Measurements from ENCODE around the gene KNCN.

The KNCN gene

DNA sequence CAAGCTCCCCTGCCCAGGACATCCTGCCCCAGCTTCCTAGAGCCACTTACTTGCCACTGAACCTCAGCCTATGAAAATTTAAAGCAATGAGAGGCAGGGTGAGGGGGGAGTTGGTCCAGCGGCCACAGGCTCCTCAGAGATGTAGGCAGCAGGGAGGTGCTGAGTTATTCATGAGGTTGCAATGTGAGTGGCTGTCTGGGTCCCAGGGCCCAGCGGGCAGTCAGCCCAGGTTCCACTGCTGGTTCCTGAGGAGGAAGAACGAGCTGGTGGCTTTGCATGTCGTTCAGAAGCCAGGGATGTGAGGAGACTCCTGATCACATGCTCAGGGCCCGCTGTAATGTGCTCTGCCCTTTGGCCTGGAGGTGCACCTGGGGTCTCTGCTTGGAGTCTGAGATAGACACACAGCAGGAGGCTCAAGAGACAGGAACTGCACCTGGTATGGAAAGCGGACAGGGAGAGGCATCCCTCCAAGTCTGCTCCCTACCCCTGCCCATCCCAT is at the start of gene KNCN:
Gene KNCN, minus strand, starts transcription at position 51 of the 499 bp plus-strand sequence. CDS start 432 bp downstream, outside the sequence.
- ATAC-seq (replicated peaks; ENCODE audit: extremely low read depth, poor library complexity, severe bottlenecking), result no peak
- H3K27ac Mint-ChIP-seq (ENCODE audit: low read depth), result peak within 1 kb of the TSS; percentile 94
- peaks cover 8% of the 10 kb centered on the region for H3K36me3 Mint-ChIP-seq (ENCODE audit: insufficient read depth)
- peaks cover 6% of the 10 kb centered on the region for H3K27me3 Mint-ChIP-seq
- DNase-seq (ENCODE audit: low spot score in 2 of 2), result no peak
- peaks cover 12% of the 10 kb centered on the region for H3K4me1 Mint-ChIP-seq
- H3K9me3 Mint-ChIP-seq, result no peaks in the 10 kb centered on the region
- H3K4me3 Mint-ChIP-seq, result no peak within 1 kb of the TSS

DNA sequence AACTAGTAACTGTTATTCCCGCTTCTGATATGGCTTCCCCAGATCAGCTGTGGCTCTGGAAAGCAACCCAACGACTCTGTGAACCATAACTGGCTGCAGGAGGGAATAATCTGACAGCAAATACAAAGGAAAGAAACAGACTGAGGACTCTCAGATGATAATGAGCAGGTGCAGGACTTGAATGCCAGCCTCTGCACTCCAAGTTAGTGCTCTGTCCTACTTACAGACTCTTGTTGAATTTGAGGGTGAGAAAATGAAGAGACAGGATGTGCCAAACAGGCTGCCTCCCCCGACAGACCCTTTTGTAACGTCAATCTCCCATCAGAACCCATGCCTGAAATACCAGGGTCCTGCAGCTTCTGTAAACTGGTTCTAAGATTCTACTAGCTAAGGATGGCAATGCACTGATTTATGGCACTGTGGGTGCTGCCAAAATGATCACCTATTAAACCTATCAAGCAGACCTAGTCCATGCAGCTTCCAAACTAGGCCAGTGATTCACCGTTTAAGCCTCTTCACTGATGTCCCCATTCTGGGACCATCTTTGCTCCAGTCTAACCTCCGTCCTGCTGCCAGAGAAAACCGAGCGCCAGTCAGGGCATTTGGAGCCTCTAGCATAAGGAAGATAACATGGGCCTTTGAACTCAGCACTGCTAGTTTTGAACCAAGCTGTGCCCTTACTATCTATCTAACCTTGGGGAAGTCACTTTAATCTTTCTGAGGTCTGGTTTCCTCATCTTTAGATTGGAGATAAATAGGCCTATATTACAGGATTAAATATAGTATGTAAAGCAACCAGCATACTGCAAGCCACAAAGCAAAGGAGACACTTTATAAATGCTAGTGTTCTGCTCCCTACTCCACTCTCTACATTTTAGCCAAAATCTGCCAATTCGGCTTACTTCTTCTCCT is 47.9 kb upstream of the KNCN start:
- H3K9me3 Mint-ChIP-seq, result no peaks in the 10 kb centered on the region
- H3K4me1 Mint-ChIP-seq, result peaks cover 75% of the 10 kb centered on the region
- H3K27ac Mint-ChIP-seq (ENCODE audit: low read depth), result peak overlapping the region; percentile 22
- no peaks in the 10 kb centered on the region for H3K27me3 Mint-ChIP-seq
- DNase-seq (ENCODE audit: low spot score in 2 of 2) (no peak), ATAC-seq (replicated peaks; ENCODE audit: extremely low read depth, poor library complexity, severe bottlenecking) (no peak)
- peaks cover 5% of the 10 kb centered on the region for H3K36me3 Mint-ChIP-seq (ENCODE audit: insufficient read depth)
- peak overlapping the region; percentile 1 for H3K4me3 Mint-ChIP-seq

DNA sequence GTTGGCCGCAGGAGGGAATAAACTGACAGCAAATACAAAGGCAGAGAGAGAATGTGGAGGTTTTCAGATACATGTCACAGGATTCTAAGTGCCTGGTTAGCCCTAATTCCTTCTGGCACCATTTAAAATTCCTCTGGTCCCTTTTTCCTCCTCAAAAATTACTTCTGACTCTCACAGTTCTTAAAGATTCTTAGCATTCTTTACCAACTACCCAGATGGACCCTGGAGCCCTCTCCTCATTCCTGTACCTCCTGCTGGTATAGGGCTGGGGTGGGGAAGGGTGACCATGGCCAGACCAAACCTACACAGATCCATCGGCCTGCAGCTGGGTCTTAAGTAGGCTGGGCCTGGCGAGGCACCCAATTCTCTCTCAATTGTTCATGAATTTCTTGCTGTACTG is 45.4 kb upstream of the KNCN start:
- H3K27ac Mint-ChIP-seq (ENCODE audit: low read depth), result no peak overlapping the region

GRCh38 chr1:46596036-46596435 is 44.6 kb upstream of the KNCN start:
- H3K36me3 Mint-ChIP-seq (ENCODE audit: insufficient read depth), result peaks cover 26% of the 10 kb centered on the region
- no peak overlapping the region for H3K4me3 Mint-ChIP-seq
- H3K27ac Mint-ChIP-seq (ENCODE audit: low read depth), result peak overlapping the region; percentile 54
- no peaks in the 10 kb centered on the region for H3K27me3 Mint-ChIP-seq
- DNase-seq (ENCODE audit: low spot score in 2 of 2), result no peak
- no peak for ATAC-seq (replicated peaks; ENCODE audit: extremely low read depth, poor library complexity, severe bottlenecking)
- peaks cover 54% of the 10 kb centered on the region for H3K4me1 Mint-ChIP-seq
- no peaks in the 10 kb centered on the region for H3K9me3 Mint-ChIP-seq

More for the DNA sequence above, 45.4 kb upstream of the KNCN start:
- Mint-ChIP-seq H3K4me3 (no peak overlapping the region), H3K4me1 (peaks cover 62% of the 10 kb centered on the region), H3K36me3 (ENCODE audit: insufficient read depth) (peaks cover 20% of the 10 kb centered on the region), H3K9me3 (no peaks in the 10 kb centered on the region), H3K27me3 (no peaks in the 10 kb centered on the region)
- DNase-seq (ENCODE audit: low spot score in 2 of 2) (no peak), ATAC-seq (replicated peaks; ENCODE audit: extremely low read depth, poor library complexity, severe bottlenecking) (no peak)

- no peak for ATAC-seq (replicated peaks; ENCODE audit: extremely low read depth, poor library complexity, severe bottlenecking)
- H3K36me3 Mint-ChIP-seq (ENCODE audit: insufficient read depth), result peaks cover 26% of the 10 kb centered on the region
- H3K27ac Mint-ChIP-seq (ENCODE audit: low read depth), result peak overlapping the region; percentile 54
- H3K4me1 Mint-ChIP-seq, result peaks cover 49% of the 10 kb centered on the region
- no peak for DNase-seq (ENCODE audit: low spot score in 2 of 2)
- no peaks in the 10 kb centered on the region for H3K9me3 Mint-ChIP-seq
- H3K27me3 Mint-ChIP-seq, result no peaks in the 10 kb centered on the region
- no peak overlapping the region for H3K4me3 Mint-ChIP-seq
Observed at GRCh38 chr1:46595127-46595526, 43.7 kb upstream of the KNCN start.

DNA sequence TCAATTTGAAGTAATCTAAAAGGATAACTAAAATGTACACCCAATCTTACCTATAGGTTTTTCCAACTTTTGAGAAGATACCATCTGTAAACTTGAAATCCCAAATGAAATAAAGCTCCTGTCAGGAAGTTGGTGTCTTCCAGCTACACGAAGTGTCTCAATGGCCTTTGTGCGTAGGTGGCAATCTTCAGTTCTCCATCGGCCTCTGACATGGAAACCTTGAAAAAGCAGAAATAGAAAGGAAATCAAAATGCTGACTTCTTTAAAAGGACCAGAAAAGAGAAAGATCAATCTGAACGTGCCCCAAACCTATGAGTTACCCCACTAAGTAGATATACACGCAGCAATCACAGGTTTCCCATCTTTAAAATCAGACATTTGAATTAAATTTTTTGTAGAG is 42.6 kb upstream of the KNCN start:
- Mint-ChIP-seq H3K4me1 (peaks cover 40% of the 10 kb centered on the region), H3K27ac (ENCODE audit: low read depth) (no peak overlapping the region), H3K4me3 (no peak overlapping the region), H3K27me3 (no peaks in the 10 kb centered on the region), H3K36me3 (ENCODE audit: insufficient read depth) (peaks cover 31% of the 10 kb centered on the region), H3K9me3 (no peaks in the 10 kb centered on the region)
- DNase-seq (ENCODE audit: low spot score in 2 of 2) (no peak), ATAC-seq (replicated peaks; ENCODE audit: extremely low read depth, poor library complexity, severe bottlenecking) (no peak)

DNA sequence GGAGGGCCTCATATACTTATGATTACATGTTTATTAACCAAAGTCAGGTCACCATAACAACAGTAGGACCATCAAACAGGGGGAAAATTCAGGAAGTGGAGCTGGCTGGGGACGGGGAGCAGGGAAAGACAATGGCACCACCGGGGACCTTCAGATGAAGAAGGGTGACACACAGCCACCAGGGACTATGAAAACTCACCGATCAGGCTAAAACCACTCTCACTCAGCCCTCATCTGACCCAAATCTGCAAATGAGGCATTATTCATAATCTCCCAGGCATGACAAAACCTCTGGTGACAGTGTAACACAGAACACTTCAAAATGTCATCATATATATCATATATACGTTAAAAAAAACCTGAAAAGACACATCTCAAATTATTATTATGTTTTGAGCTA is 41.4 kb upstream of the KNCN start:
- H3K36me3 Mint-ChIP-seq (ENCODE audit: insufficient read depth), result peaks cover 35% of the 10 kb centered on the region
- no peak for ATAC-seq (replicated peaks; ENCODE audit: extremely low read depth, poor library complexity, severe bottlenecking)
- H3K4me1 Mint-ChIP-seq, result peaks cover 37% of the 10 kb centered on the region
- no peaks in the 10 kb centered on the region for H3K9me3 Mint-ChIP-seq
- H3K27me3 Mint-ChIP-seq, result no peaks in the 10 kb centered on the region
- H3K4me3 Mint-ChIP-seq, result no peak overlapping the region
- peak overlapping the region; percentile 65 for H3K27ac Mint-ChIP-seq (ENCODE audit: low read depth)
- DNase-seq (ENCODE audit: low spot score in 2 of 2), result no peak

DNA sequence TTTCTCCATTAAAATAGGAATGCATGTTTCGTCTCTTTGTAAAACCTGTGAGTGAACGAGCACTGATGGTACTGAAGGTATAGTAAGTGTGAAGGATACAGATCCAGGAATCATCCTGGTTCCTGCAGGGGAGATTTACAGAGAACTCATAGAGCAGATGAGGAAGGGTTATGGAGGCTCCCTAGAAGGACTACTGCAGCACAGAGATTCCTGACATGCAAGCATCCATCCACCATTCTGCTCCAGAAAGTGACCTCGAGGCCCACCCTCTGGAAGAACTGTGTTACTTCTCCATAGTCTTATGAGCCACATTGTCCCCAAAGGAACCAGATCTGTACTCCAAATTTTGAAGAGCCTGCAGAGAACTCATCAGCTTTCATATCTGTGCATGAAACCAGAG is 38.1 kb upstream of the KNCN start:
- Mint-ChIP-seq H3K36me3 (ENCODE audit: insufficient read depth) (peaks cover 40% of the 10 kb centered on the region), H3K4me1 (peaks cover 11% of the 10 kb centered on the region), H3K27me3 (no peaks in the 10 kb centered on the region), H3K27ac (ENCODE audit: low read depth) (no peak overlapping the region), H3K4me3 (no peak overlapping the region), H3K9me3 (no peaks in the 10 kb centered on the region)
- ATAC-seq (replicated peaks; ENCODE audit: extremely low read depth, poor library complexity, severe bottlenecking), result no peak
- no peak for DNase-seq (ENCODE audit: low spot score in 2 of 2)

- Mint-ChIP-seq H3K4me1 (peaks cover 20% of the 10 kb centered on the region), H3K27ac (ENCODE audit: low read depth) (no peak overlapping the region), H3K9me3 (no peaks in the 10 kb centered on the region), H3K27me3 (no peaks in the 10 kb centered on the region), H3K36me3 (ENCODE audit: insufficient read depth) (peaks cover 34% of the 10 kb centered on the region), H3K4me3 (no peak overlapping the region)
- ATAC-seq (replicated peaks; ENCODE audit: extremely low read depth, poor library complexity, severe bottlenecking) (no peak), DNase-seq (ENCODE audit: low spot score in 2 of 2) (no peak)
Observed at GRCh38 chr1:46587069-46587468, 35.6 kb upstream of the KNCN start.

- H3K4me1 Mint-ChIP-seq, result peaks cover 36% of the 10 kb centered on the region
- H3K27ac Mint-ChIP-seq (ENCODE audit: low read depth), result no peak overlapping the region
- ATAC-seq (replicated peaks; ENCODE audit: extremely low read depth, poor library complexity, severe bottlenecking) (no peak), DNase-seq (ENCODE audit: low spot score in 2 of 2) (no peak)
- H3K36me3 Mint-ChIP-seq (ENCODE audit: insufficient read depth), result peaks cover 31% of the 10 kb centered on the region
- no peaks in the 10 kb centered on the region for H3K9me3 Mint-ChIP-seq
- H3K4me3 Mint-ChIP-seq, result no peak overlapping the region
- no peaks in the 10 kb centered on the region for H3K27me3 Mint-ChIP-seq
Observed at GRCh38 chr1:46585312-46585938, 34.0 kb upstream of the KNCN start.

DNA sequence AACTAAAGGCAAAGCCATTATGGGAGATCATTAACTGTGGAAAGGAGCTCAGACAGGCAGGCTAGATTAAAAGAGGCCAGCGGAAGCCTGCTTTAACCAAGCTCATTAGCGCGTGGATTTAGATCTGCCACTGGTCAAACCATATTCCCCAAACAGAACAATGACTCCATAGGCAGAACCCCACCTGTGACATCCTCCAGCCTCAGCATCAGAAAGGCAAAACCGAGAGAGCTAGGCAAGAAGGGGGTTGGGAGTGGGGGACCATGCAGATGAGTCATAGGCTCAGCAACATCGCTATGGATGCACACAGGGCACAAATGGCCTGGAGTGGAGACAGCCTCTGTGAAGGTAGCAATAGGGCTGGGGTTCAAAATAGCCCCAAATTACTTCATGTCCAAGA is 32.0 kb upstream of the KNCN start:
- Mint-ChIP-seq H3K4me1 (peaks cover 32% of the 10 kb centered on the region), H3K36me3 (ENCODE audit: insufficient read depth) (peaks cover 25% of the 10 kb centered on the region), H3K9me3 (no peaks in the 10 kb centered on the region), H3K4me3 (no peak overlapping the region), H3K27me3 (no peaks in the 10 kb centered on the region), H3K27ac (ENCODE audit: low read depth) (peak overlapping the region; percentile 85)
- DNase-seq (ENCODE audit: low spot score in 2 of 2), result no peak
- ATAC-seq (replicated peaks; ENCODE audit: extremely low read depth, poor library complexity, severe bottlenecking), result no peak

GRCh38 chr1:46582972-46583371 is 31.5 kb upstream of the KNCN start:
- ATAC-seq (replicated peaks; ENCODE audit: extremely low read depth, poor library complexity, severe bottlenecking) (no peak), DNase-seq (ENCODE audit: low spot score in 2 of 2) (no peak)
- H3K9me3 Mint-ChIP-seq, result no peaks in the 10 kb centered on the region
- H3K27ac Mint-ChIP-seq (ENCODE audit: low read depth), result peak overlapping the region; percentile 85
- peaks cover 32% of the 10 kb centered on the region for H3K4me1 Mint-ChIP-seq
- no peak overlapping the region for H3K4me3 Mint-ChIP-seq
- no peaks in the 10 kb centered on the region for H3K27me3 Mint-ChIP-seq
- peaks cover 25% of the 10 kb centered on the region for H3K36me3 Mint-ChIP-seq (ENCODE audit: insufficient read depth)

Data from central memory CD8-positive, alpha-beta T cell (primary cell).